A549 (cell line): Measurements from ENCODE around the gene MYH11. TPM values are rescaled to one million over a fixed set of nuclear protein-coding genes. Genes with fewer than 3 reads are reported as not detected.

Source experiments
- ATAC-seq, 2 experiments: fragments of 200-7000 bp in 1 of 2; fragments of >200 bp in 1 of 2; cut with Nextera tagmentation in 1 of 2; cut with Tn5 transposase in 1 of 2; 3 replicates each; pipeline versions ENCODE4 v1.8.0 to v1.9.1; 2018 to 2020; ENCODE audit warnings: mild to moderate bottlenecking in 1 of 2, moderate library complexity in 1 of 2
- CTCF ChIA-PET: fragments of 300-600 bp; sonication (Branson Sonifier 250); formaldehyde crosslinking; extraction: SDS; loops from one replicate; lab custom pipeline; 2021; ENCODE audit warnings: antibody characterized with exemption, inconsistent platforms; lab: Yijun Ruan, JAX
- POLR2A ChIA-PET: fragments of 350-600 bp; formaldehyde crosslinking; extraction: SDS; loops from one replicate; lab custom pipeline; 2021; ENCODE audit warnings: antibody characterized with exemption, inconsistent platforms; lab: Yijun Ruan, JAX
- DNase-seq, 2 experiments: peaks; one replicate each; pipeline versions ENCODE4 v3.0.0 to v3.0.0-alpha.2; 2011 to 2016; ENCODE audit warnings: low read depth in 1 of 2, low spot score in 1 of 2
- FAIRE-seq: peaks from 2 replicates; lab custom pipeline; 2011; peaks lifted over from hg19 to GRCh38; lab: Jason Lieb, UNC
- H3K27ac ChIP-seq, 2 experiments: fragments of >200 bp; sonication (Bioruptor Twin); formaldehyde crosslinking; 3 replicates each; pipeline ENCODE4 v1.5.1; 2016 to 2017
- H3K4me1 ChIP-seq: fragments of >200 bp; sonication (Bioruptor Twin); formaldehyde crosslinking; 3 replicates; pipeline ENCODE4 v1.6.1; 2016
- H3K4me2 ChIP-seq: fragments of >200 bp; sonication (Bioruptor Twin); formaldehyde crosslinking; 3 replicates; pipeline ENCODE4 v1.6.1; 2016
- H3K4me3 ChIP-seq: fragments of >200 bp; sonication (Bioruptor Twin); formaldehyde crosslinking; 3 replicates; pipeline ENCODE4 v1.5.1; 2016
- H3K9me3 ChIP-seq: fragments of >200 bp; sonication (Bioruptor Twin); formaldehyde crosslinking; 3 replicates; pipeline ENCODE4 v1.6.1; 2016
- CBX2 ChIP-seq: fragments of 200-600 bp; sonication (generic); IDR thresholded peaks from 2 replicates; pipeline ENCODE4 v1.6.1; 2016; ENCODE audit warnings: low read depth, mild to moderate bottlenecking, borderline replicate concordance
- CHD2 ChIP-seq: fragments of 150-350 bp; IDR thresholded peaks from 2 replicates; pipeline ENCODE4 v1.6.1; 2014; ENCODE audit warnings: low read length; ENCODE audit not compliant: partially characterized antibody
- CHD4 ChIP-seq: fragments of 200-600 bp; sonication (generic); IDR thresholded peaks from 2 replicates; pipeline ENCODE4 v1.6.1; 2016; ENCODE audit warnings: antibody characterized with exemption, mild to moderate bottlenecking, borderline replicate concordance
- CTCF ChIP-seq: fragments of >200 bp; sonication (Bioruptor Twin); formaldehyde crosslinking; IDR thresholded peaks from 3 replicates; pipeline ENCODE4 v1.5.1; 2016
- MAZ ChIP-seq: fragments of 150-350 bp; IDR thresholded peaks from 2 replicates; pipeline ENCODE4 v1.6.1; 2014; ENCODE audit warnings: antibody characterized with exemption, low read depth, low read length, borderline replicate concordance
- MYC ChIP-seq: IDR thresholded peaks from 2 replicates; pipeline ENCODE4 v1.6.1; 2012; ENCODE audit warnings: mild to moderate bottlenecking, inconsistent platforms, low read length, improper control_type of control experiment, borderline replicate concordance
- NFE2L2 ChIP-seq: fragments of 150-350 bp; conservative IDR thresholded peaks from 2 replicates; pipeline ENCODE4 v1.6.1; 2014; ENCODE audit warnings: low read length
- NR3C1 ChIP-seq: fragments of >200 bp; sonication (Bioruptor Twin); formaldehyde crosslinking; IDR thresholded peaks from 3 replicates; pipeline ENCODE4 v1.6.1; 2017
- RAD21 ChIP-seq, 2 experiments: fragments of >200 bp in 1 of 2; sonication (Bioruptor Twin) in 1 of 2; formaldehyde crosslinking in 1 of 2; IDR thresholded peaks in 1 of 2; conservative IDR thresholded peaks in 1 of 2; 2 replicates in 1 of 2; 3 replicates in 1 of 2; pipeline ENCODE4 v1.6.1; 2012 to 2018; ENCODE audit warnings: inconsistent platforms in 1 of 2
- RCOR1 ChIP-seq: fragments of 150-350 bp; IDR thresholded peaks from 2 replicates; pipeline ENCODE4 v1.6.1; 2014; ENCODE audit warnings: antibody characterized with exemption, low read length, low read depth
- SMC3 ChIP-seq: fragments of >200 bp; sonication (Bioruptor Twin); formaldehyde crosslinking; IDR thresholded peaks from 3 replicates; pipeline ENCODE4 v1.6.1; 2018; ENCODE audit warnings: inconsistent platforms
- TFCP2L1 ChIP-seq: fragments of 250-450 bp; sonication (Bioruptor Pico); IDR thresholded peaks from 2 replicates; pipeline ENCODE4 v1.5.0; 2021; ENCODE audit warnings: mild to moderate bottlenecking
- WGBS: methylation state at CpG from one replicate; pipeline ENCODE4 v1.1.6; 2017; ENCODE audit errors: missing lambda C conversion rate; 5-methylcytosine and 5-hydroxymethylcytosine counted together
- polyA plus RNA-seq, 4 experiments: library from polyadenylated mRNA; depleted of rRNA in 3 of 4; stranded (reverse); fragments of >200 nt; fragmentation: RNase III in 1 of 4; extraction: RNeasy Plus Mini Kit Qiagen cat#74134 plus additional on column Dnase treatment in 1 of 4; gene quantifications; 2 replicates in 3 of 4; 3 replicates in 1 of 4; pipeline ENCODE4 v1.2.3, GENCODE V29; 2011 to 2017
- TF ChIP-seq, protein P1 (sequence below): fragments of >200 bp; sonication (Bioruptor Twin); formaldehyde crosslinking; IDR thresholded peaks from 2 replicates; pipeline ENCODE4 v1.6.1; 2016
- TF ChIP-seq, protein P2 (sequence below): fragments of >200 bp; sonication (Bioruptor Twin); formaldehyde crosslinking; IDR thresholded peaks from 3 replicates; pipeline ENCODE4 v1.6.1; 2016
- TF ChIP-seq, protein P3 (sequence below): IDR thresholded peaks from 2 replicates; pipeline ENCODE4 v1.6.1; 2012; ENCODE audit warnings: low read depth, borderline replicate concordance
- TF ChIP-seq, protein P4 (sequence below): IDR thresholded peaks from 2 replicates; pipeline ENCODE4 v1.6.1; 2012

Gene MYH11
- polyA plus RNA-seq, 2 of the 4 experiments (the other 2 are of a cell fraction) = 0.03 to 0.09 TPM

DNA sequence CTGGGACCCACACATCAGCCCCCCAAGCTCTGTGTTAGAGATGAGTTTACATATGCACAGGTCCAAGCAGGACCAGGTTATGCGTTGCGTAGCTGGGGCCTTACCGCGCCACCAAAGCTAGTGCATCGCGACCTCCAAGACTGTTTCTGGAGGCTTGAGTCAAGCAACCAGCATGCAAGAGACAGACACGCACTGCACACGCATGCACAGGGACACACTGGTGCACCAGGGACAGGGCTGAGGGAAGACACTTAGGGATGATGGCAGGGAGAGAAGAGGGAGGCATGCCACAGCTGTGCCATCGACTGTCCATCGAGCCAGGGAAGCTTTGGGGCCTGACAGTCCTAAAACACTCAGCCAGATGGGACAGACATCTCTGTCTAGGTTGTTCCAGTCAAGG is 72.8 kb downstream of the MYH11 start:
- FAIRE-seq = no peak
- Histone ChIP-seq H3K4me1 (no peaks in the 10 kb centered on the region), H3K4me3 (no peak overlapping the region), H3K9me3 (no peaks in the 10 kb centered on the region), H3K27ac (no peak overlapping the region), H3K4me2 (no peak overlapping the region)
- WGBS = 84% methylated on average over 10 of the region's 10 CpGs
- TF ChIP-seq SMC3 (no peak), NR3C1 (no peak), TFCP2L1 (no peak)
- TF ChIP-seq, protein P1, sequence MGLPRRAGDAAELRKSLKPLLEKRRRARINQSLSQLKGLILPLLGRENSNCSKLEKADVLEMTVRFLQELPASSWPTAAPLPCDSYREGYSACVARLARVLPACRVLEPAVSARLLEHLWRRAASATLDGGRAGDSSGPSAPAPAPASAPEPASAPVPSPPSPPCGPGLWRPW = no peak
- TF ChIP-seq, protein P2, sequence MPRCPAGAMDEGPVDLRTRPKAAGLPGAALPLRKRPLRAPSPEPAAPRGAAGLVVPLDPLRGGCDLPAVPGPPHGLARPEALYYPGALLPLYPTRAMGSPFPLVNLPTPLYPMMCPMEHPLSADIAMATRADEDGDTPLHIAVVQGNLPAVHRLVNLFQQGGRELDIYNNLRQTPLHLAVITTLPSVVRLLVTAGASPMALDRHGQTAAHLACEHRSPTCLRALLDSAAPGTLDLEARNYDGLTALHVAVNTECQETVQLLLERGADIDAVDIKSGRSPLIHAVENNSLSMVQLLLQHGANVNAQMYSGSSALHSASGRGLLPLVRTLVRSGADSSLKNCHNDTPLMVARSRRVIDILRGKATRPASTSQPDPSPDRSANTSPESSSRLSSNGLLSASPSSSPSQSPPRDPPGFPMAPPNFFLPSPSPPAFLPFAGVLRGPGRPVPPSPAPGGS = no peak
- CTCF ChIA-PET = interaction anchor here (1.1 to 3.1 kb wide), 4 partner anchors 10 to 38 kb away, joined by 5 to 23 read pairs (median 8); no protein-coding TSS in a partner anchor
- DNase-seq = no peak
- POLR2A ChIA-PET = no interaction called here
- 0 out of 6 replicates have a peak, but pooled peaks of 1 of the 2 experiments have one; percentile 41 for ATAC-seq

- ATAC-seq (no peak), FAIRE-seq (no peak)
- CTCF ChIA-PET = interaction anchor here (0.6 to 3.1 kb wide), 6 partner anchors 9 to 206 kb away, joined by 3 to 23 read pairs (median 5); no protein-coding TSS in a partner anchor
These were observed 74.1 kb downstream of the MYH11 start for GRCh38 chr16:15782573-15783365.

More at GRCh38 chr16:15782573-15783365, 74.1 kb downstream of the MYH11 start:
- no peak overlapping the region for H3K27ac ChIP-seq
- POLR2A ChIA-PET = no interaction called here
- H3K4me1 ChIP-seq = no peaks in the 10 kb centered on the region
- 72% methylated on average over 13 of the region's 13 CpGs for WGBS
- no peak for DNase-seq
- TF ChIP-seq CHD2 (no peak), MAZ (no peak), CHD4 (no peak), TFCP2L1 (no peak), CTCF (no peak), CBX2 (no peak), NFE2L2 (no peak), RCOR1 (no peak), RAD21 (conservative IDR thresholded peaks at IDR 0.05 in 1 of 2, IDR thresholded peaks at IDR 0.05 in 1 of 2) (no peak), MYC (no peak), NR3C1 (no peak)
- TF ChIP-seq, protein P3, sequence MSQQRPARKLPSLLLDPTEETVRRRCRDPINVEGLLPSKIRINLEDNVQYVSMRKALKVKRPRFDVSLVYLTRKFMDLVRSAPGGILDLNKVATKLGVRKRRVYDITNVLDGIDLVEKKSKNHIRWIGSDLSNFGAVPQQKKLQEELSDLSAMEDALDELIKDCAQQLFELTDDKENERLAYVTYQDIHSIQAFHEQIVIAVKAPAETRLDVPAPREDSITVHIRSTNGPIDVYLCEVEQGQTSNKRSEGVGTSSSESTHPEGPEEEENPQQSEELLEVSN = no peak
- TF ChIP-seq, protein P4, sequence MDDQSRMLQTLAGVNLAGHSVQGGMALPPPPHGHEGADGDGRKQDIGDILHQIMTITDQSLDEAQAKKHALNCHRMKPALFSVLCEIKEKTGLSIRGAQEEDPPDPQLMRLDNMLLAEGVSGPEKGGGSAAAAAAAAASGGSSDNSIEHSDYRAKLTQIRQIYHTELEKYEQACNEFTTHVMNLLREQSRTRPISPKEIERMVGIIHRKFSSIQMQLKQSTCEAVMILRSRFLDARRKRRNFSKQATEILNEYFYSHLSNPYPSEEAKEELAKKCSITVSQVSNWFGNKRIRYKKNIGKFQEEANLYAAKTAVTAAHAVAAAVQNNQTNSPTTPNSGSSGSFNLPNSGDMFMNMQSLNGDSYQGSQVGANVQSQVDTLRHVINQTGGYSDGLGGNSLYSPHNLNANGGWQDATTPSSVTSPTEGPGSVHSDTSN = no peak
- H3K9me3 ChIP-seq = no peaks in the 10 kb centered on the region
- H3K4me2 ChIP-seq = no peak overlapping the region
- no peak overlapping the region for H3K4me3 ChIP-seq
